ENCODE data around the gene MRPL1. TPM values are rescaled to one million over a fixed set of nuclear protein-coding genes. Genes with fewer than 3 reads are reported as not detected.

Gene MRPL1
- total RNA-seq, result 30.5 TPM

GRCh38 chr4:77862478-77863216 lies at the start of gene MRPL1:
MRPL1 (plus strand) TSS chr4:77862830; CDS start chr4:77862849, 19 bp downstream.
- peak; percentile 95 for DNase-seq (ENCODE audit: low spot score)

DNA sequence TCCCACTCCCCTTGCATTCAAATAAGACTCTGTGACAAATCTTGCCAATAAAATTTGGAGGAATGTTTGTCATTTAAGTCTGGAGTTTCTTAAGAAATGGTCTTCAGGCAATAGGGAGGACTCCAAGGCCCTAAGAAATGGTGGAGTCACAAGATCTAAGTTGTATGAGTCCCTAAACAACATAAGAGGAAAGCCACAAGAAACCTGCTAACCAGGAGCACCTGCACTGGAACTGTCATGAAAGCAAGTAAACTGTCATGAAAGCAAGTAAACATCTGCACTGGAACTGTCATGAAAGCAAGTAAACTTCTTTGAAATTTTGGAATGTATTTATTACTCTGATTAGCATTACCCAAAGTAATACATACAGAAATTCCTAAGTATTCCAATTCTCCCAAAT lies 47.0 kb upstream of the MRPL1 start:
- DNase-seq (ENCODE audit: low spot score), result no peak

GRCh38 chr4:77816546-77816945 lies 46.1 kb upstream of the MRPL1 start:
- DNase-seq (ENCODE audit: low spot score), result no peak

DNA sequence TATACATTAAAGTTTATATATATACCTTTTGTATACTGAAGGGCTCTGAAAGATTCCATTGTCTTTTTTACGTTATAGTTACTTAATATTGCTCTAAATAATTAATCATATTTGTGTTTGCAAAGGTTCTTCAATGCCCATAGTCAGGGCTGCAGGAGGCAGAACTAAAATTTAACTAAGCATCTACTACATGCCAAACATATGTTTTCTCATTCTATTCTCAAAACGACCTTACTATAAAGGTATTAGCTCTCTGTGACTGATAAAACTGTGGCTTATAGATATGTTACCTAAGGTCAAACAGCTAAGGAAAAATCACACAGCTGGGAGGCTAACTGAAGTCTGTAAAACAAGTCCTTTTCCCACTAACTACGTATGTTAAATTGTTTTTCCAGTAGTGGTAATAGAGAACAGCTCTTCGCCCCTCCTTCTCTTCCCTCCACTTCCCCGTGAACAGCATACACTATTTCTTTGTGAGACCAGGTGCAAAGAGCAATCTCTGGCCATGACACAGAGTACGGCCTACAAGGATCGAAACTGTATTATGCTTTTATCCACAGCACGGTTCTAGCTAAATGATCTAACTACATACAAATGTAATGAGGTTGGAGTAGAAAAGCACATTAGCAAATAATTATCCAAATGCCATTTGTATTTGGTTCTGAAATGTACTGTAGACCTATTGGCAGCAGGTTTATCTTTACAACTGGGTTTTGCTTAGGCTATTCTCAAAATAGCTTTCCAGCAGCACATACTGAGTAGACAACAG lies 45.1 kb upstream of the MRPL1 start:
- no peak for DNase-seq (ENCODE audit: low spot score)

GRCh38 chr4:77818073-77818601 lies 44.5 kb upstream of the MRPL1 start:
- peak; percentile 83 for DNase-seq (ENCODE audit: low spot score)

GRCh38 chr4:77818602-77819403 lies 43.8 kb upstream of the MRPL1 start, which contains the start of gene CNOT6L:
CNOT6L (minus strand) TSS chr4:77819368; CDS start chr4:77819308, 60 bp downstream.
- peak; percentile 76 for DNase-seq (ENCODE audit: low spot score)

GRCh38 chr4:77819404-77819842 lies 43.2 kb upstream of the MRPL1 start:
- no peak for DNase-seq (ENCODE audit: low spot score)

DNA sequence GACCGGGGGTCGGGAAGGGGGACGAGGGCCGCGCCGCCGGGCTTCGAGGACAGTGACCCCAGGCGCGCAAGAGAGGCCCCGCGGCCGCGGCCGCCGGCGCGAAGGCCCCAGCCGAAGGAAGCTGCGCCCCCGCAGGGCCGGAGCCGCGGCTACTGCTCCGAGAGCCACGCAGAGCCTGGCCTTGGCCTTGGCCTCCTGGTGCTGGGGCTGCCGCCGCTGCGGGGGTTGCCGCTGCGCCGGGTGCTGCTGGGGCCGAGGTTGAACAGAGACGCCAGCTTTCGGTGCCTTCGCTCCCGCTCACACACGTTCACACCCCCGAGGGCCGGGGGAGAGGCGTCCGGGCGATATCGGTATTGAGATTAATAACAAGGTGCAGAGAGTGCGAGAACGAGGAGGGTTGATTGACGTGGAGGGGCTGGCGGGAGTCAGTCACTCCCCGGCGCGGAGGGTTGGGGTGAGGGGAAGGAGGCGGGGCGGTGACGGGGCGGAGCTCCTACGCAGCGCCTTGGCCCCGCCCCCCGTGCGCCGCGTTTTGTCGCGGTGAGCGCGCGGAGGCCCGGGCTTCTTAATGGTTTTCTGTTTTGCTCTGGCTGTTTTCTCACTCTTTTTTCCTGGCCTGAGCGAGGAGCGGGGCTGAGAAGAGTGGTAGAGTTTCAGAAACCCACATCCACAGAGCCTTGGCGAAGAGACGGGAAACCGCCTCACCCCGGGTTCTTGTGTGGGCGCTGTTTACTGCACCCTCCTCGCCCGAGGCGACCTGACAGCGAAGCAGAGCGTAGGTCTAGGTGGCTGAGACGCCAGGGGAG lies 42.6 kb upstream of the MRPL1 start:
- peak; percentile 94 for DNase-seq (ENCODE audit: low spot score)

DNA sequence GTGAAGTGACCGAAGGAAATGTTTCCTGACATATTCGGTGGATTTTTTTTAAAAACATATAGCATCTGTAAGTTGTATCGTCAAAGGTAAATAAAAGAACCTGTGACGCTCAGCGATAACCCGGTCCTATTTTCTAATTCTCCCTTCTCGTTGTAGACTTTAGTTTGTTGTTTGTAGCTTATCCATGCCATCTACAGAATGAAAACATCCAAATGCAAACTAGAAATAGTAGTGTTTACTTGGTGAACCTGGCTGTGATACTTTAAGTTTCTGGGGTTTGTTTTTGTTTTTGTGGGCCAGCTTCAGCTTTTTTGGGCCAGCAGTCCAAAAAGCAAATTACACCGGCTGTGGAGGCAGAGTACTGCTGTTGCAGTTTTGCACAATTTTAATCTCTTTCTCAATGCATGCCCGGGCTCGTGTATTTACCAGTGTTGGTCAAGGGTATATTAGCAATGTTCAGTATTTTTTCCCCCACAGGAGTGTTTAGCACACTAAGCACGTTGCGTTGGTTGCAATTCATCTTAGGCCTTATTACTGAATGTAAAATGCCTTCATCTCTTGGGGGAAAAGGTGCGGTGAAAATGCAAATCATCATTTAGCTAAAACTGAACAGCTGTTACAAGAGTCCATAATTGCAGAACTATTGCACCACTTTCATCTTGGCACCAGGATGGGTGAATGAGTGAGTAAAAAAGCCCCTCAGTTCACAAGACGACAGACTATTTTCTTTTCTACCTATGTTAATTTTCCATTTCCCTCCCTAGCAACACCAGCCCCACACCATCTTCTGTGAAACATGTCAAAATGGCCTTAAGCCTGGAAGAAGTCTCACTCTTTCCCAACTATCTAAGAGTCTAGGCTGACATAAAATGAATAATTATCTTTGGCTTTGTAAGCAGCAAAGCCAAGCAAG lies 41.7 kb upstream of the MRPL1 start:
- no peak for DNase-seq (ENCODE audit: low spot score)

GRCh38 chr4:77821775-77822174 lies 40.9 kb upstream of the MRPL1 start:
- no peak for DNase-seq (ENCODE audit: low spot score)

- no peak for DNase-seq (ENCODE audit: low spot score)
Observed at GRCh38 chr4:77826275-77826674, 36.4 kb upstream of the MRPL1 start.

- DNase-seq (ENCODE audit: low spot score), result no peak
Observed at GRCh38 chr4:77827343-77827742, 35.3 kb upstream of the MRPL1 start.

- no peak for DNase-seq (ENCODE audit: low spot score)
Observed at GRCh38 chr4:77833126-77833724, 29.4 kb upstream of the MRPL1 start.

DNA sequence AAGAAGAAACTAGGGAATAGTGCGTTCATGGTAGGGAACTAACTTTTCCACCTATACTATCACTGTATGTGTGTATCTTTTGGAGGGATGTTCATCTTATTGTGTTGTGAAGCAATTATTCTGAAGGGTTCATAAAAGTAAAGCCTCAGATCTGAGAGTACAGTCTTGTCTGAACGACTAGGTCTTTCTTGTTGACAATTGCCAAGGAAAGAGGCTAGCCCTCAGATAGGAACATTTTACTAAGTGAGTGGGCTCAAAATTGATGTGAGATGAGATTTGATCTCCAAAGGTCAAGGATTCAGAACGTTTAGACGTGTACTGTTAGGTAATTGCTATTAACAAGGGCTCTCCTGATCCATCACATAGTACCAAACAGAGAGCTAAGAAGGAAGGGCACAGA lies 28.2 kb upstream of the MRPL1 start:
- no peak for DNase-seq (ENCODE audit: low spot score)

GRCh38 chr4:77843628-77844027 lies 19.0 kb upstream of the MRPL1 start:
- DNase-seq (ENCODE audit: low spot score), result no peak

DNA sequence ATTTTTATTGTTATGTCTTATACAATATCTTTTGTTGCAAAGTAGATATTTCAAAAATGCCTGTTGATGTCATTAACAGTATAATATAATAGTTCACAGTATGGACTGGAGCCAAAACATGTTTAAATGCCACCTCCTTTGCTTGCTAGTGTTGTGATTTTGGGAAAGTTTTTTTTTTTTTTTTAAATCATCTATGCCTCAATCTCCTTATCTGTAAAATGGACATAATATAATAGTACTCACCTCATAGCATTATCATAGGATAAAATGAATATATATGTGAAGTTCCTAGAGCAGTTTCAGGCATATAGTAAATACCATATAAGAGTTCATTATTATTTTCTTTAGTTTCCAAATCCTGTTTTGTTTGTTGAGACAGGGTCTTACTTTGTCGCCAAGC lies 18.3 kb upstream of the MRPL1 start:
- no peak for DNase-seq (ENCODE audit: low spot score)

GRCh38 chr4:77845400-77845799 lies 17.2 kb upstream of the MRPL1 start:
- DNase-seq (ENCODE audit: low spot score), result no peak

DNA sequence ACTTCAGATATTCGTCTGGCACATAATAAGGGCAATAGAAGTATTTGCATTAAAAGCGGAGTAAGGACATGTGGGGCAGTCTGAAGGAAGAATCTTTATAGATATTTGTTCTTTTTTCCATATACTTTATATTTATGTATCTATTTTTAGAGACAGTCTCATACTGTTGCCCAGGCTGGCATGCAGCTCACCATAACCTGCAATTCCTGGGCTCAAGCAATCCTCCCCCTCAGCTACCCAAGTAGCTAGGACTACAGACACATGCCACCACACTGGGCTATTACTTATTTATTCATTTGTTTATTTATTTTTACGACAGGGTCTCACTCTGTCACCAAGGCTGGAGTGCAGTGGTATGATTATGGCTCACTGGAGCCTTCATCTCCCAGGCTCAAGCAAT lies 16.7 kb upstream of the MRPL1 start:
- no peak for DNase-seq (ENCODE audit: low spot score)

- DNase-seq (ENCODE audit: low spot score), result no peak
Observed at GRCh38 chr4:77848508-77848907, 14.1 kb upstream of the MRPL1 start.

Measured in ureter (tissue), 1 donor.